Thymus (tissue), 11 donors: ENCODE measurements around the gene PTX3. TPM values are rescaled to one million over a fixed set of nuclear protein-coding genes. Genes with fewer than 3 reads are reported as not detected.

Experiments
- DNase-seq, 9 donors: peaks; one replicate each; pipeline ENCODE4 v3.0.0-alpha.2; 2013; ENCODE audit warnings: low spot score in 9 of 9, low read depth in 6 of 9, missing footprints in 1 of 9
- H3K27ac ChIP-seq, 2 donors: one replicate each; pipeline ENCODE4 v1.5.1; 2013; ENCODE audit warnings: control low read depth in 1 of 2, low read depth in 1 of 2, low read length in 1 of 2, mild to moderate bottlenecking in 1 of 2, moderate library complexity in 1 of 2
- H3K27me3 ChIP-seq, 2 donors: one replicate each; pipeline ENCODE4 v1.5.1; 2013; ENCODE audit warnings: low read length in 1 of 2; ENCODE audit not compliant: control insufficient read depth in 2 of 2, insufficient read depth in 1 of 2
- H3K36me3 ChIP-seq, 2 donors: one replicate each; pipeline ENCODE4 v1.5.1; 2013; ENCODE audit warnings: low read length in 1 of 2, mild to moderate bottlenecking in 1 of 2, moderate library complexity in 1 of 2; ENCODE audit not compliant: control insufficient read depth in 2 of 2, insufficient read depth in 2 of 2
- H3K4me1 ChIP-seq, 2 donors: one replicate each; pipeline ENCODE4 v1.5.1; 2013; ENCODE audit warnings: low read length in 2 of 2; ENCODE audit not compliant: control insufficient read depth in 2 of 2, insufficient read depth in 2 of 2
- H3K4me3 ChIP-seq, 2 donors: one replicate each; pipeline ENCODE4 v1.5.1; 2013; ENCODE audit warnings: low read length in 2 of 2, control low read depth in 1 of 2, mild to moderate bottlenecking in 1 of 2
- H3K9me3 ChIP-seq, 2 donors: one replicate each; pipeline ENCODE4 v1.5.1; 2013; ENCODE audit warnings: low read length in 1 of 2, mild to moderate bottlenecking in 1 of 2; ENCODE audit not compliant: control insufficient read depth in 2 of 2, insufficient read depth in 1 of 2
- WGBS: extraction: QIAGEN DNeasy Blood & Tissue Kit; methylation state at CpG from one replicate; pipeline ENCODE4 v1.1.7; 2013; 5-methylcytosine and 5-hydroxymethylcytosine counted together
- polyA plus RNA-seq: library from polyadenylated mRNA; stranded (reverse); fragments of 200-250 nt; gene quantifications from one replicate; pipeline ENCODE4 v1.2.3, GENCODE V29; 2013
- total RNA-seq: library from RNA; stranded (reverse); fragments of 120-200 nt; gene quantifications from one replicate; pipeline ENCODE4 v1.2.4, GENCODE V29; 2013
- donor health status: healthy.

The PTX3 gene
- total and polyA plus RNA-seq, 2 donors: 1.2 to 12.2 TPM

- no peaks in the 10 kb centered on the region for H3K9me3 ChIP-seq
- H3K27ac ChIP-seq: no peak overlapping the region
- H3K27me3 ChIP-seq: no peaks in the 10 kb centered on the region
- 77% methylated on average over 3 of the region's 3 CpGs for WGBS
- H3K4me1 ChIP-seq: no peaks in the 10 kb centered on the region
- DNase-seq: no peak
- H3K4me3 ChIP-seq: no peak overlapping the region
- no peaks in the 10 kb centered on the region for H3K36me3 ChIP-seq
These were observed 20.1 kb upstream of the PTX3 start for GRCh38 chr3:157416347-157417087.

GRCh38 chr3:157417247-157417646 is 19.4 kb upstream of the PTX3 start:
- Histone ChIP-seq H3K4me3 (no peak overlapping the region), H3K4me1 (no peaks in the 10 kb centered on the region), H3K27ac (no peak overlapping the region), H3K27me3 (no peaks in the 10 kb centered on the region), H3K36me3 (no peaks in the 10 kb centered on the region), H3K9me3 (no peaks in the 10 kb centered on the region)
- DNase-seq: no peak
- WGBS: 96% methylated on average over 2 of the region's 2 CpGs

DNA sequence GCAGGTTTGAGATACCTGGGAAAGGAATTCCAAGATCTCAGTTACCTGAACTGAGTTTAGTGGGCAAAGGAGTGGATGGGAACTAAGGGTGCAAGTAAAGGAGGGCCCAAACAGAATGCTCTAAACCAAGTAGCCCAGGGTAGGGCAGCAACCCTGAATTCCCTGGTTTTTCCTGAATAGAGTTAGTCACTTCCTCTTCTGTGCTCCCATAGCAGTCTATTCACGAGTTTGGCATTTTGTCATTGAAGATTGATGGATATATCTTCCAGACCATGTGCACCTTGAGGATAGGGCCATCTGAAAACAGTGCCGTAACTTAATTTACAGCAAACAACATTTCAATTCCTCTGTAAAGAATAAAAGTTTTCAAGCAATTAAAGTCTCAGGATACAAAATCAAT is 18.5 kb upstream of the PTX3 start:
- H3K27ac ChIP-seq: no peak overlapping the region
- H3K36me3 ChIP-seq: no peaks in the 10 kb centered on the region
- H3K9me3 ChIP-seq: no peaks in the 10 kb centered on the region
- H3K4me1 ChIP-seq: no peaks in the 10 kb centered on the region
- no peaks in the 10 kb centered on the region for H3K27me3 ChIP-seq
- 88% methylated on average over 2 of the region's 2 CpGs for WGBS
- no peak for DNase-seq
- H3K4me3 ChIP-seq: no peak overlapping the region

- H3K9me3 ChIP-seq: no peaks in the 10 kb centered on the region
These were observed 16.0 kb upstream of the PTX3 start for GRCh38 chr3:157420606-157421130.

GRCh38 chr3:157423337-157423736 is 13.3 kb upstream of the PTX3 start:
- Histone ChIP-seq H3K4me1 (no peaks in the 10 kb centered on the region), H3K27ac (no peak overlapping the region), H3K36me3 (no peaks in the 10 kb centered on the region), H3K4me3 (no peak overlapping the region), H3K9me3 (no peaks in the 10 kb centered on the region), H3K27me3 (no peaks in the 10 kb centered on the region)
- no peak for DNase-seq

More at GRCh38 chr3:157420606-157421130, 16.0 kb upstream of the PTX3 start:
- H3K36me3 ChIP-seq: no peaks in the 10 kb centered on the region
- DNase-seq: no peak
- H3K27me3 ChIP-seq: no peaks in the 10 kb centered on the region
- no peak overlapping the region for H3K4me3 ChIP-seq
- H3K4me1 ChIP-seq: no peaks in the 10 kb centered on the region
- WGBS: 75% methylated on average over 3 of the region's 3 CpGs
- no peak overlapping the region for H3K27ac ChIP-seq

DNA sequence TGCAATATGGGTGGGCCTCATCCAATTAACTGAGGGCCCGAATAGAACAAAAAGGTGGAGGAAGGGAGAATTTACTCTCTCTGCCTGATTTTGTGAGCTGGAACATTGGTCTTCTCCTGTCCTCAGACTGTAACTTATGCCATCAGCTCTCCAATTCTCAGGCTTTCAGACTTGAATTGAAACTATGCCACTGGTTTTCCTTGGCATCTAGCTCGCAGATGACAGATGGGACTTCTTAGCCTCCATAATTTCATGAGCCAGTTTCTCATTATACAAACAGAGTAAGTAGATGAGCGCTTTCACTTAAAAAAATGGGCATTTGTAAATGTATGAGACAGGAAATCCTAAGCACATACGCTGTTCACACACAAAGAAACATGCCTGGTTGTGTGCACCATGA is 8.7 kb upstream of the PTX3 start:
- Histone ChIP-seq H3K27me3 (no peaks in the 10 kb centered on the region), H3K27ac (no peak overlapping the region), H3K4me1 (no peaks in the 10 kb centered on the region), H3K36me3 (no peaks in the 10 kb centered on the region), H3K4me3 (no peak overlapping the region), H3K9me3 (no peaks in the 10 kb centered on the region)
- no peak for DNase-seq
- 73% methylated on average over 4 of the region's 4 CpGs for WGBS

DNA sequence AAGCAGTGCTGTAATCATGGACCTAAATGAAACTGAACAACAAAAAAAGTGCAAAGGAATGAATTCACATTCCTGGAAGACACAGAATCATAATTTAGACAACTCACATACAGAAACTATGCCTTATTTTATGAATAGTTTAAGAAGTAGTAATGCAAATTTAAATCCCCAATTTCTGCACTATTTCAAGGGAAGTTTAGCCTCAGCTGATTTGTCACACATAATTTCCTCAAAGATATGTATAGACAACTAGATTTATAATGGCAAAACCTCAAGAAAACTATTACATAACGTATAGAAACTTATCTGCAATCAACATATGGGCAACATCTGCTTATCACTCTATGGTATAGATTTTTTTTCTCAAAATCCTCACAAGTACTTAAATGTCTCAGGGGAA is 7.8 kb upstream of the PTX3 start:
- H3K4me1 ChIP-seq: no peaks in the 10 kb centered on the region
- no peak overlapping the region for H3K4me3 ChIP-seq
- 71% methylated on average over 1 of the region's 1 CpG for WGBS
- H3K36me3 ChIP-seq: no peaks in the 10 kb centered on the region
- H3K27ac ChIP-seq: no peak overlapping the region
- H3K9me3 ChIP-seq: no peaks in the 10 kb centered on the region
- DNase-seq: no peak
- no peaks in the 10 kb centered on the region for H3K27me3 ChIP-seq

GRCh38 chr3:157429708-157430107 is 6.9 kb upstream of the PTX3 start:
- H3K4me3 ChIP-seq: no peak overlapping the region
- H3K36me3 ChIP-seq: no peaks in the 10 kb centered on the region
- DNase-seq: no peak
- H3K27me3 ChIP-seq: no peaks in the 10 kb centered on the region
- H3K27ac ChIP-seq: no peak overlapping the region
- H3K4me1 ChIP-seq: no peaks in the 10 kb centered on the region
- no peaks in the 10 kb centered on the region for H3K9me3 ChIP-seq
- 58% methylated on average over 2 of the region's 2 CpGs for WGBS

GRCh38 chr3:157438194-157438730 is 1.6 kb downstream of the PTX3 start:
- peaks cover 0 to 9% of the 10 kb centered on the region in 2 donors for H3K4me1 ChIP-seq
- 5% methylated on average over 22 of the region's 22 CpGs for WGBS
- H3K4me3 ChIP-seq: peak overlapping the region; percentile 17 to 18
- no peaks in the 10 kb centered on the region for H3K36me3 ChIP-seq
- peaks cover 23 to 40% of the 10 kb centered on the region in 2 donors for H3K27me3 ChIP-seq
- no peaks in the 10 kb centered on the region for H3K9me3 ChIP-seq
- H3K27ac ChIP-seq: no peak overlapping the region
- DNase-seq: no peak
